ENCODE data around the gene KLB. TPM values are rescaled to one million over a fixed set of nuclear protein-coding genes. Genes with fewer than 3 reads are reported as not detected.
A peak's percentile ranks its signal among the peaks of the same experiment; 100 is the strongest.
"Not testable (repeated sequence)": the region's sequence is repeated elsewhere in the genome, so short reads cannot be mapped to it uniquely, and the experiment has no call there.

Gene KLB
- not detected in 2 replicates for total RNA-seq
- 0.06 TPM for polyA plus RNA-seq (2012)

DNA sequence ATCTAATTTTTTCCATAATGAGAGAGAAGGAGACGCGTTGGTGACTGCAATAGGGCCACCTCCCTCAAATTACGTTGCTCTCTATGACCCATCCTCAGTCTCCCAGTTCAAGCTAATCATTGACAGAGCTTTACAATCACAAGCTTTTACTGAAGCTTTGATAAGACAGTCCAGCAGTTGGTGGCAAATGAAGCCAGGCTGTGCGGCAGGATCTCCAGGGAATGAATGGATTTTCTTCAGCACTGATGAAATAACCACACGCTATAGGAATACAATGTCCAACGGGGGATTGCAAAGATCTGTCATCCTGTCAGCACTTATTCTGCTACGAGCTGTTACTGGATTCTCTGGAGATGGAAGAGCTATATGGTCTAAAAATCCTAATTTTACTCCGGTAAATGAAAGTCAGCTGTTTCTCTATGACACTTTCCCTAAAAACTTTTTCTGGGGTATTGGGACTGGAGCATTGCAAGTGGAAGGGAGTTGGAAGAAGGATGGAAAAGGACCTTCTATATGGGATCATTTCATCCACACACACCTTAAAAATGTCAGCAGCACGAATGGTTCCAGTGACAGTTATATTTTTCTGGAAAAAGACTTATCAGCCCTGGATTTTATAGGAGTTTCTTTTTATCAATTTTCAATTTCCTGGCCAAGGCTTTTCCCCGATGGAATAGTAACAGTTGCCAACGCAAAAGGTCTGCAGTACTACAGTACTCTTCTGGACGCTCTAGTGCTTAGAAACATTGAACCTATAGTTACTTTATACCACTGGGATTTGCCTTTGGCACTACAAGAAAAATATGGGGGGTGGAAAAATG is at the start of gene KLB:
KLB (plus strand) TSS at position 168 of the 821 bp plus-strand sequence; CDS start at position 188, 20 bp downstream.
- DNase-seq (ENCODE audit: low read depth): no peak

DNA sequence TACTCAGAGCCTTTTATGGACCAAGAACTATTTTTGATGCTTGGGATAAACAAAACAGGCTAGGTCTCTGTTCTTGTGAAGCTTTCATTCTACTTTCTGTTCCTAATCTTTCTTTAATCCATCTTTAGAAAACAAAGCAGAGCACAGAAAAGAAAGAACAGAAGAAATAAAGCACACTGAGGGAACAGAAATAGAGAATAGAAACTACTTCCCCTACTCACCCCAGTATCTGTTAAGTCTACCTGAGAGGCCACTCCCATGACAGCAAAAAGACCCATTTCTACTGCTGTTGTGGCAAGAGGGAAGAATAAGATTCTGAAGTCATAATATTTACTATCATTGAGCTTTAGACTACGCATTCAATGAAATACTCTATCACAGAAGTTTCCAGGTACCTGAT is 49.7 kb upstream of the KLB start:
- DNase-seq (ENCODE audit: low read depth): no peak

DNA sequence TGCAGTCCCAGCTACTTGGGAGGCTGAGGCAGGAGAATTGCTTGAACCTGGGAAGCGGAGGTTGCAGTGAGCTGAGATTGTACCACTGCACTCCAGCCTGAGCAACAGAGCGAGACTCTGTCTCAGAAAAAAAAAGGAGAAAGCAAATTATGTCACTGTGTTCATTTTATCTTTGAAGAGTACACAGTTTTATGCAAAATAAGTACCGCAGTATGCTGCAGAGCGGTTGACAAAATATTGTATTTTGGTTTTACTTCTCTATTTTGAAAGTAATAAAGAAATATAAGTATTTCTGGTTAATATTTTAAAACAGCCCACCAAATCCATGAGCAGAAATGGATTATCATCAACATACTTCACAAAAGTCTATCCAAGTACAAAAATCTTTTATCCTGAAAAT is 46.1 kb upstream of the KLB start:
- not testable (repeated sequence) for DNase-seq (ENCODE audit: low read depth)

DNA sequence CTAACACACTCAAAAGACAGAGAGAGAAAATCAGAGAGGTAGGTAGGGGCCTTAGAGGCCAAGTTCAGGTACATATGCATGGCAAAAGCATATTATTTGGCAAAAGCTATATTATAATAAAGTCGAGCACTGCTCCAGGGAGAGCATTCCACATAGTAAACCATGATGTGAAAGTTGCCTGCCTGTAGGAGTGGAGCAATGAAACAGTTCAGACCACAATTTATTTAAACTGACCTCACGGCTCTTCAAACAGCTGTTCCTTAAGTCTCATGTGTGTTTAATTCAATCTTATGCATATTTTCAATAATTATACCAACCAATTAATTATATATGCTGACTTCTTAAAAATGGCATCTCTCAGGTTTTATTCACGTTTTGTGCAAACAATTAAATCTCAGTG is 43.9 kb upstream of the KLB start:
- DNase-seq (ENCODE audit: low read depth): peak; percentile 13

DNA sequence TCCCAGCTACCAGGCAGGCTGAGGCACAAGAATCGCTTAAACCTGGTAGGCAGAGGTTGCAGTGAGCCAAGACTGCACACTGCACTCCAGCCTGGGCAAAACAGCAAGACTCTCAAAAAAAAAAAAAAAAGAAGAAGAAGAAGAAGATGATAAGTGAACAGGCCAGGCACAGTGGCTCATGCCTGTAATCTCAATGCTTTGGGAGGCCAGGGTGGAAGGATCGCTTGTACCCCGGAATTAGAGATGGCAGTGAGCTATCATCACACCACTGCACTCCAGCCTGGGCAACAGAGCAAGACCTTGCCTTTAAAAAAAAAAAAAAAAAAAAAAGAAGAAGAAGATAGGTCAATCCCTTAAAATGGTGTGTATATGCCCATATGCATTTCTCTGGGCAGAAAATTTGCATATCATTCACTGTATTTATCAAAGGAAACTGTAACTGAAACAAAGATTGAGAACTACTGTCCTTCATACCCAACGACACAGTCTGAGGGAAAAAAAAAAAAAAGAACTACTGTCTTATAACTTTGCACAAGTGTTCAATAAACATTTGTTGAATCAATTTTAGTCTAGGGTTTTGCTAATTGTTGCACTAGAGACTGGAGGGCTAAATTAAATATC is 42.8 kb upstream of the KLB start:
- DNase-seq (ENCODE audit: low read depth): no peak

DNA sequence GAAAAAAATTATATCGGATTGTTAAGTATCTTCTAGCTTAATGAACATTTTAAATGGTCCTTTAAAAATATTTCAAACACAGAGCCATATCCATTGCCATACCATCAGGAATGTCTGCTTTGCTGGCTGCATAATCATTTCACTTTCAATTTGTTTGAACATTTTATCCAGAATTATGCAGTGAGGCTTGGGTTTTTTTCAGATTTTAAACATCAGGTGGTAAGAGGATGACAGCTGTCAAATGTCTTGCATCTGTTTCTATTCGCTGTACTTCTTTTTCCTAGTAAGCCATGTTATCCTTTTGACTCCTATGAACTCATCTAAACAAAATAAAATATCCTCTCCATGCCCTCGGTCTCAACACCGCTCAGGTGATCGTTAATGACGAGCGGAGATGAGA is 41.4 kb upstream of the KLB start:
- no peak for DNase-seq (ENCODE audit: low read depth)

DNA sequence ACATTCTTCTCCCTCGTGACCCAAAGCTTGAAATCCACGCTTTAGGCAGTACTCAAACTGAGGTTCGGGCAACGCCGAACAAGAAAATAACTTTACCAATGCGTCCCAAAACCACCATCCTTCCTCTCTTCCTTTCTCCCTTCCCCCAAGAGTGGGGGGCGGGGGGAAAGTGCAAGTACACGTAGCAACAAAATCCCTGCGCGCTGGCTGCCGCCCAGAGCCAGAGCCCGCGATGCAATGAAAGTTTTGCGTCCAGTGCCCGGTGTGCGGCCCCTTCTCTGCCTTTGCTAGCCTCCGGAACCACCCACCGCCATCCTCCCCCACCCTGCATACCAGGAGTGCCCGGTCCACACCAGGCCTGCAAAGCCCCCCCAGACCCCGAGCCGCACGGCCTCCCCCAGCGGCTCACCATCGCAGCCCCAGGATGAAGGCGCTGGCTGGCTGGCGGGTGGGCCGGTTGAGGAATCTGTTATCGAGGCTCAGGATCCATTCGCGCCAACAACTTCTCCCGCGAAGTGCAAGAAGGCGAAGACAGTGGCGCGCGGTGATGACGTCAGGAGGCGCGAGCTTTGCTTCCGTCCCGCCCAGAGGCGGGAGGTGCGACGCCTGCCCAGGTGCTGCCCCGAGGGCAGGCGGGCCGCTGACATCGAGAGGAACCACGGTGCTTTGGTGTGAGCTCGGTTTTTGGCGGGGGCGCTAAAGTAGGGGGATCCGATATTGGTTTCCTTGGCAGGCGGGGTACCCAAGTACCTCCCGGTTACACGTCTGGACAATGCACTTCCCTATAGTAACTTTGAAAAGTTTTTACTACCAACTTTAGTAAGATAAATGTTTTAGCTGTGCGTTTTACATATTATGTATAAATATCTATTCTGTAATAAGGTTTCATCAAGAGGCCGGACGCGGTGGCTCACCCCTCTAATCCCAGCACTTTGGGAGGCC is 40.6 kb upstream of the KLB start, which contains the start of gene RFC1:
RFC1 (minus strand) TSS at position 533 of the 942 bp plus-strand sequence; CDS start at position 412, 121 bp downstream.
- peak; percentile 93 for DNase-seq (ENCODE audit: low read depth)

DNA sequence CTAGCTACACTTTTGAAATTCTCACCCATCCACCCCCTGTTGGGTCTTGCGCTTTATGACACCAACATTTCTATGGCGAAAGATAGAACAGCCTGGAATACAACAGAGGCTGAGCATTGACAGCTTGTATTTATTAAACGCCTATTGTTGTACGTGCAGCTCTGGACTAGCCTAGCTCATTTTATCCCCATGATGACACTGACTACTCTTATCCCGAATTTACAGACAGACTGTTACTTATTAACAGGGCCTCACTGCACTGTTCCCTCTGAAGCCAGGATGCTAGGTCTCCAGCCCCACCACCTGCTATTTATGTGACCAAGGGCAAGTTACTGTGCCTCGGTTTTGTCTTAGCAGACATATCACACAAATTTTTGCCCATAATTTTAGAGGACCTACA is 39.6 kb upstream of the KLB start:
- DNase-seq (ENCODE audit: low read depth): no peak

DNA sequence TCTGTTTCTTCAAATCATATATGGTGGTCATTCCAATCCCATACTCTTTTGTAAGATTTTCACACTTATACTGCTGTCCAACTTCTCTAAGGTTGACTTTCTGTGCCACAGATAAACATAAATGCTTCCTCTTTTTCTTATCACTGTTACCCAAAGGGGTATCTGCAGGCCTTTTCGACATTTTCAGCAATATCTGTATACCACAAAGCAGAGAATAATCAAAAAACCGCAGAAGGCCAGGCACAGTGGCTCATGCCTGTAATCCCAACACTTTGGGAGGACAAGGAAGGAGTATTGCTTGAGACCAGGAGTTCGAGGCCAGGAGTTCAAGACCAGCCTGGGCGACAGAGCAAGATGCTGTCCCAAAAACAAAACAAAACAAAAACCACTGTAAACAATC is 37.4 kb upstream of the KLB start:
- no peak for DNase-seq (ENCODE audit: low read depth)

DNA sequence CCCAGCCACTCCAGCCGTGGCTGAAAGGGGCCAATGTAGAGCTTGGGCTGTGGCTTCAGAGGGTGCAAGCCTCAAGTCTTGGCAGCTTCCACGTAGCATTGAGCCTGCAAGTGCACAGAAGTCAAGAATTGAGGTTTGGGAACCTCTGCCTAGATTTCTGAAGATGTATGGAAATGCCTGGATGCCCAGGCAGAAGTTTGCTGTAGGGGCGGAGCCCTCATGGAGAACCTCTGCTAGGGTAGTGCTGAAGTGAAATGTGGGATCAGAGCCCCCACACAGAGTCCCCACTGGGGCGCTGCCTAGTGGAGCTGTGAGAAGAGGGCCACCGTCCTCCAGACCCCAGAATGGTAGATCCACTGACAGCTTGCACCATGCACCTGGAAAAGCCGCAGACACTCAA is 35.5 kb upstream of the KLB start:
- not testable (repeated sequence) for DNase-seq (ENCODE audit: low read depth)

DNA sequence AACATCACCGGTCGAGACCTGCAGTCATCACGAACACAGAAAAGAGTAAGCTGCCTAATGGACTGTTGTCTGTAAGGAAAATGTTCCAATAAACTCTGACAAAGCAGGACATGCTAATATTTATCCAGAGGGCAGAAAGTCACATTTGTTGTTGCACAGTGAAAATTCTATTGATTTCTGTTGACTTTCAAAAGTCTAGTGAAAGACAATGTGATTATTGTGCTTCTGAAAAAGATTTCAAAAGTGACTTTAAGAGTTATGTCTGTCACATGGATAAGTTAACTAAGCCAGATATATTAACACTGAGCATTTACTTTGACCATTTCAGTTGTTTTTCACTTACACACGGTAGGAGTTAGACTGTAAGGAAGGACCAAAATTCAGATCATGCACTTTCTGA is 31.3 kb upstream of the KLB start:
- DNase-seq (ENCODE audit: low read depth): no peak

DNA sequence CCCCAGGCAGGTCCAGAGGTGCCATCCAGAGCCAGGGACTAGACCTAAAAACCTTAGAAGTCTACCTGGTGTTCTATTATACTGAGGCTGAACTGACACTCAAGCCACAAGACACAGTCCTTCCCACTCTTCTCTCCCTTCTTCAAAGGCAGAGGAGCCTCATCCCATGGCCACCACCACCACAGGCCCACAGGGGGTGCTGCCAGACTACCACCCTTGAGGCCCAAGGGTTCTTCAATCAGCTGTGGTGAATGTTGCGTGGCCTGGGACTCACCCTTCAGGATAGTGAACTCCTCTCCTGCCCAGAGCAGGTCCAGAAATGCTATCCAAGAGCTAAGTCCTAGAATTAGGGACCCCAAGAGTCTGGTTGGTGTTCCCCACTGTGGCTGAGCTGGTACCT is 23.0 kb upstream of the KLB start:
- DNase-seq (ENCODE audit: low read depth): no peak

DNA sequence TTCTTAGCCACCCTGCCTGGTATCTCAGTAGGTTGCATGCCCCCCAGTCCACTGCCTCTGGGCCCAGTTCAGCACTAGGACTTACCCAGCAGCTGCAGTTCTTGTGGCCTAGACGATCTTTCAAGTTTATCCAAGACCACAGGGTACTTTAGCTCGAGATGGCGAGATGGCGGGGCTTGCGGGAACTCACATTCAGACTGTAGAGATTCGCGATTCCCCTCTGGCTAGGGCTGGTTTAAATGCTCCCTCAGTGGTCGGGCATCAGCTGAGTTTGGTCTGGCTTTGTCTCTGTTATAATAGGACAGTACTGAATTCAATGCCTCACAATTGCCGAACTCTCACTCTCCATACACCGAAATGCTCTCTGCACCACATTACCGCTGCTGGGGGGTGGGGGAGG is 22.2 kb upstream of the KLB start:
- no peak for DNase-seq (ENCODE audit: low read depth)

DNA sequence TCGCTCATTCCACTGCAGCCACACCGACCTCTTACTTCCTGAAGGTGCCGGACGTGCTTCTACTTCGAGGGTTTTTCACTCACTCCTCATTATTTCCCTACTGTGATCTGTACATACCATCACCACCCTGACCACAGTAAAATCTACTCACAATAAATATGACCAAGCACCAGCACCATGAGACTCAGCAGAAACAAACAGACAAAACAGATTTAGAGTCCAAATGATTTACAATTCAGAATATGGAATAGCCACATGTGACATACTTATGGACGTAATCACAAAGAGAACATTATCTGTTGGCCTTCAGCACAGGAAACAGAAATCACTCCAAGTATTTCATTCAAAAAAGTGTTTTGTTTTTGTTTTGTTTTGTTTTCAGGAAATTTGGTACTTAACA is 16.1 kb upstream of the KLB start:
- no peak for DNase-seq (ENCODE audit: low read depth)

DNA sequence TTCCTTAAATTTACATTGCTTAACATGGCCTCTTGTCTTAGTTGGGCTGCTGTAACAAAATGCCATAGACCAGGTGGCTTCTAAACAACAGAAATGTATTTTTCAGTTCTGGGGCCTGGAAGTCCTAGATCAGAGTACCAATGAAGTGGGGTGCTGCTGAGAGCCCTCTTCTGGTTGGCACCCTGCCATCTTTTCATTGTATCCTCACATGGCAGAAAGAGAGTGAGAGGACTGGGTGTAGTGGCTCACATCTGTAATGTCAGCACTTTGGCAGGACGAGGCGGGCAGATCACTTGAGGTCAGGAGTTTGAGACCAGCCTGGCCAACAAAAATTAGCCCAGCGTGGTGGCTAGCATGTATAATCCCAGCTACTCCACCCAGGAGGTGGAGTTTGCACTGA is 12.0 kb upstream of the KLB start:
- DNase-seq (ENCODE audit: low read depth): no peak

DNA sequence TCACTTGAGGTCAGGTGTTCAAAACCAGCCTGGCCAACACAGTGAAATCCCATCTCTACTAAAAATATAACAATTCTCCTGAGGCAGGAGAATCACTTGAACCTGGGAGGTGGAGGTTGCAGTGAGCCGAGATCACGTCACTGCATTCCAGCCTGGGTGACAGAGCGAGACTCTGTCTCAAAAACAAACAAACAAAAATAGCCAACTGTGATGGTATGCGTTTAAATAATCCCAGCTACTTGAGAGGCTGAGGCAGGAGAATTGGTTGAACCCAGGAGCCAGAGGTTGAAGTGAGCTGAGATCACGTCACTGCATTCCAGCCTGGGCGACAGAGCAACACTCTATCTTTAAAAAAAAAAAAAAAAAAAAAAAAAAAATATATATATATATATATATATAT is 5.1 kb upstream of the KLB start:
- not testable (repeated sequence) for DNase-seq (ENCODE audit: low read depth)

DNA sequence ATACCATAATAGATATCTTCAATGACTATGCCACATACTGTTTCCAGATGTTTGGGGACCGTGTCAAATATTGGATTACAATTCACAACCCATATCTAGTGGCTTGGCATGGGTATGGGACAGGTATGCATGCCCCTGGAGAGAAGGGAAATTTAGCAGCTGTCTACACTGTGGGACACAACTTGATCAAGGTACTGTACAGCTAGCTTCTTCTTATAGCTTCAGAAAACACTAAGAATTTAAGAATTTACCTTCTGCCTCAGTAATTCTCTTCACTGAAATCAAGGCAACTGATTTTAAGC is 805 bp downstream of the KLB start:
- no peak for DNase-seq (ENCODE audit: low read depth)

DNA sequence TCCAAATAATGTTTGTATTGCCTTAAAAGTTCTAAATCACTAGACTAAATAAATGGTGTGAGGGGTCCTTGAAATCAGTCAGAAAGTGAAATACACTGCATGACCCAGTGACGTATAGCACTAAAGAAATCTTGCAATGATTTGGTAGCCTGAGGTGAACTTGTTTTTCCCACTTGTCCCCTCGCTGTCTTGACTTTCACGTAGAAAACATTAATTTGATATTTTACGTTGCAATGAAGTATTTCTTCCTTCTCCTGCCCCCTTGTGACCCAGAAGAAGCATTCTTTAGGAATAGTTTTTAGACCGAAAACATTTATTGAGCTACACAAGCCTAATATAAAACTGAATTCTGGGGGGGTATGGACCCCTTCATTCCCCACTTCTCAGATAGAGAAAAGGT is 3.7 kb downstream of the KLB start:
- DNase-seq (ENCODE audit: low read depth): peak; percentile 9

DNA sequence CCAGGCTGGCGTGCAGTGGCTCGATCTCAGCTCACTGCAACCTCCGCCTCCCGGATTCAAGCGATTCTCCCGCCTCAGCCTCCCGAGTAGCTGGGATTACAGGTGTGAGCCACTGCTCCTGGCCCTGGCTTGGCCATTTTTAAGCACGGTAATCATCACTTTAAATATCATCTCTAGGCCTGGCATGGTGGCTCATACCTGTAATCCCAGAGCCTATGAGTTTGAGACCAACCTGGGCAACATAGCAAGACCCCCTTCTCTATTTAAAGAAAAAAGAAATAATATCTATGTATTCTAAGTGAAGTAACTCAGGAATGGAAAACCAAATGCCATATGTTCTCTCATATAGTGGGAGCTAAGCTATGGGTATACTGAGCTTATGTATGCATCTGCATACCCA is 4.8 kb downstream of the KLB start:
- DNase-seq (ENCODE audit: low read depth): not testable (repeated sequence)

DNA sequence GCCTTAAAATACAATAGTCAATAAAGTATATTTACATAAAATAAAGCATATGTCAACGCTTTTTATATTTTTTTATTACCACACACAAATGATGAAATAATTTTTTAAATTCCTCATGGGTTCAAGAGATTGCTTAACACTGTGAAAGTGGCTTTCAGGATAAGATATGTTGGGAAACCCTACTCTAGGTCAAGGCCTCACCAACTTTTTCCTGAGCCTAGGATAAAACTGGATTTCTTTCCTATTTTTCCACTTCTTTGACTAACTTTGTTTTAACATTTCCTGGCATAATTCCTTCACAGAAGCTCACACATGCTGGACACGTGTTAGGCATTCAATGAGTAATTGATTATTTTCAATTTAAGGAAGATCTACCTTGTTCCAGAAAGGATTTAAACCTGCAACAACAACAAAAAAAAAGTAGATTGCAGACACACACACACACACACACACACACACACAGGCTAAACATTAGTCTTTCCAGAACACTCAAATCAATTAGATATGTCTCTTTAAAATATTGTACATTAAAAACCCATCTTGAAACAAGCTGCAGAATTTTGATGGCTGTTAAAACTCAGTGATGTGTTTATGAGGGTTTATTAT is 9.1 kb downstream of the KLB start:
- no peak for DNase-seq (ENCODE audit: low read depth)

DNA sequence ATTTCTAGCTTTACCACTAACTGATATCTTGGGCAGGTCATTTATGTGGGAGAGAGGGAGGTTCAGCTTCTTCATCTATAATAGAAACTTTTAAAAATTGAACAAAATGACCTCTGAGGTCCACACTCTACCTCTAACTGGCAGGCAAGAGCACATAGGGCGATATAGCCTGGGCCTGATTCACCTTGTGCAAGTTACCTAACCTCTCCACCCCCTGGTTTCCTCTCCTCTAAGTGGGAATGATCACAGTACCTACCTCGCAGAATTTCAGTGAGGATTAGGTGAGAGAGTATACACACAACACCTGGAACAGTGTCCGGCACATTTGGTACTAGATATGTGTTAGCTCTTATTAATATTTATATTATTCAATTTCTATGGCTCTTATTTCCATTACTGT is 15.5 kb downstream of the KLB start:
- DNase-seq (ENCODE audit: low read depth): no peak

All from myocyte (in vitro differentiated cells).